Panc1 (cell line): ENCODE results near the gene NCAM1.

Experiments used
- CTCF ChIP-seq: fragments of 450-650 bp; IDR thresholded peaks from 2 replicates; pipeline ENCODE4 v1.5.1; 2017; ENCODE audit warnings: mild to moderate bottlenecking
- POLR2AphosphoS5 ChIP-seq: IDR thresholded peaks from 2 replicates; pipeline ENCODE4 v1.6.1; 2012; ENCODE audit warnings: mild to moderate bottlenecking, low read depth, low read length, moderate library complexity
- SIN3A ChIP-seq: IDR thresholded peaks from 2 replicates; pipeline ENCODE4 v1.6.1; 2012; ENCODE audit warnings: low read depth, mild to moderate bottlenecking, low read length, moderate library complexity, borderline replicate concordance; ENCODE audit not compliant: insufficient read depth

DNA sequence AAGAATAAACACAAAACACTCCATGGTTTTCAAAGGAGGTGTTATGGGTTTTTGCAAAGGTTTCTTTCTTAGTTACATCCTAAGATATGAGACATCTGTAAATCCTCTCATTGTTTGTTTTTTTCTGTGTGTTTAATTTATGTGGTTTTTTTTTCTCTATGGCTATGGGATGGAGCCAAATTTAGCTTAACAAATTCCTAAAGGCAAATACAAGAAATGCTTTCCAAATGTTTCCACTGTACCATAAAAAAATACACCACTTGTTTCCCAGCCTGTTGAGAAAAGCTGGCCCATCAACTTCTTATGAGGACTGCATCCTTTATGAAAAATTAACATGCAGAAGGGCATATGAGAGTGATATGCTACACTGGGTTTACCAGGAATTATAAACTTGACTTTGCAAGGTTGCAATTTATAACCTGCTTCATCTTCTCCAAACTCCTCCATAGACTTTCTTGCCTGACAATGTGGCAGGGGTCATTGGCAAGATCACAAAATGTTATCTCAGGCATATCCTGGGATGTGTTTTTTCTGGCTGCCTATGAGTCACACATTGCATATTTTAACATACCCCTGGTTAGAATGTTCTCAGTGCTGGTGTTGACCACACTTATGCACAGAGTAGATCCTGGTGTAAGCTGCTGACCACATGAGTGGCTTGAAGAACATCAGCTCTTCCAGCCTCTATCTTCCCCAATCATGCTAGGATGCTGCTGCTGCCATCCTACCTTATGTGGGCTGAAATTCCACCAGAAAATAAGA, 215.6 kb downstream of the NCAM1 start:
- TF ChIP-seq POLR2AphosphoS5, result no peak
- TF ChIP-seq CTCF, result no peak
- no peak for TF ChIP-seq SIN3A
